GM12872 (cell line): ENCODE measurements around the gene SRD5A3.

Experiments
- TF ChIP-seq, protein P1 (sequence below): IDR thresholded peaks from 3 replicates; pipeline ENCODE4 v1.5.1; 2011; ENCODE audit warnings: low read depth, mild to moderate bottlenecking, low read length, moderate library complexity; ENCODE audit not compliant: insufficient read depth

Gene SRD5A3

DNA sequence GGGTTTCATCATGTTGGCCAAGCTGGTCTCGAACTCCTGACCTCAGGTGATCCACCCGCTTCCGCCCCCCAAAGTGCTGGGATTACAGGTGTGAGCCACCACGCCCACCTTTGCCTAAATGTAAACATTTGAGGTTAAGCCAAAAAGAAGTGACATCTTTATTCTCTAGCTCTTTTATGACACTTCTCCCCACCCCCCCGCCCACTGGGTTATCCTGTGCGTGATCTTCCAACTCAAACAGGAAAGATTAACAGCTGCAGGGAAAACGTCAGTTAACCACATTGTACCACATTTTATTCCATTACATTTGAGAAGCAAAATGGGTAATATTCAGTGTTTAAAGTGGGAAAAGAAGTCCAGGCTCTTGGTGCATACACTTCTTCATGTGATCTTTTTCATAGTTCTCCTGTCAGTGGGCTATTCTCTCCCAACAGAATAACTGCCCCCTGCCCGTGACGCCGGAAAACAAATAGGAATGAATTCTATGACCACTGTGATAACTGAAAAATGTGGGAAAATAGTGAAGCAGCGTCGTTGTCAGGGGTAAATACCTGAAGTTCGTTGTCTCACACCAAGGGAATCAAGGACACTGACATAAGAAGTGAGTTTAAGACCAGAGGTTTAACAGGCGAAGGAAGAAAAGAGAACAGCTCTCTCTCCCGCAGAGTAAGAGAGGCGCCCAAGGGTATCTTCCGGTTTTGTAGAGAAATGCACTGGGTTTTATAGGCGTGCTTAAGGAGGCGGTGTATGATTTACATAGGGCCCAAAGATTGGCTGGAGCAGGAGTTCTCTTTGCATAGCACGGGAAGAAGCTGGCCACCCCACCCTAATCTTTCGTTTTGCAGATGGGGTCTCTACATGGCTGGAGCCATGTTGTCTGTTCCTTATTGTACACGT is 9.7 kb upstream of the SRD5A3 start:
- TF ChIP-seq, protein P1, sequence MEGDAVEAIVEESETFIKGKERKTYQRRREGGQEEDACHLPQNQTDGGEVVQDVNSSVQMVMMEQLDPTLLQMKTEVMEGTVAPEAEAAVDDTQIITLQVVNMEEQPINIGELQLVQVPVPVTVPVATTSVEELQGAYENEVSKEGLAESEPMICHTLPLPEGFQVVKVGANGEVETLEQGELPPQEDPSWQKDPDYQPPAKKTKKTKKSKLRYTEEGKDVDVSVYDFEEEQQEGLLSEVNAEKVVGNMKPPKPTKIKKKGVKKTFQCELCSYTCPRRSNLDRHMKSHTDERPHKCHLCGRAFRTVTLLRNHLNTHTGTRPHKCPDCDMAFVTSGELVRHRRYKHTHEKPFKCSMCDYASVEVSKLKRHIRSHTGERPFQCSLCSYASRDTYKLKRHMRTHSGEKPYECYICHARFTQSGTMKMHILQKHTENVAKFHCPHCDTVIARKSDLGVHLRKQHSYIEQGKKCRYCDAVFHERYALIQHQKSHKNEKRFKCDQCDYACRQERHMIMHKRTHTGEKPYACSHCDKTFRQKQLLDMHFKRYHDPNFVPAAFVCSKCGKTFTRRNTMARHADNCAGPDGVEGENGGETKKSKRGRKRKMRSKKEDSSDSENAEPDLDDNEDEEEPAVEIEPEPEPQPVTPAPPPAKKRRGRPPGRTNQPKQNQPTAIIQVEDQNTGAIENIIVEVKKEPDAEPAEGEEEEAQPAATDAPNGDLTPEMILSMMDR: no peak

DNA sequence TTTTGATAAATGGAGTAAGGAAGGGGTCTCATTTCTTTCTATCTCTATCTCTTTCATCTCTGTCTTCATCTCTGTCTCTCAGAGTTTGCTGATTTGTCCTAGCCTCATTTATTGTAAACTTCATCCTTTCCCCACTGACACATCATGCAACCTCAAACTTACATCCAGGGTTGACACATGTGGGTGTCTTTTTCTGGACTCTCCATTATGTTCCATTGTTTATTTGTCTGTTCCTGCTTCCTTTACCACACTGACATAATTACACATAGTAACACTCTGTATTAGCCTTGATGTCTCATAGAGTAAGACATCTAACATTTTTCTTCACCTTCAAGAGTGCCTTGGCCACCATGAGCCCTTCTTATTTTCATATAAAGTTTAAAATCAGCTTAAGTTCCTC is 8.1 kb upstream of the SRD5A3 start:
- TF ChIP-seq, protein P1: no peak

DNA sequence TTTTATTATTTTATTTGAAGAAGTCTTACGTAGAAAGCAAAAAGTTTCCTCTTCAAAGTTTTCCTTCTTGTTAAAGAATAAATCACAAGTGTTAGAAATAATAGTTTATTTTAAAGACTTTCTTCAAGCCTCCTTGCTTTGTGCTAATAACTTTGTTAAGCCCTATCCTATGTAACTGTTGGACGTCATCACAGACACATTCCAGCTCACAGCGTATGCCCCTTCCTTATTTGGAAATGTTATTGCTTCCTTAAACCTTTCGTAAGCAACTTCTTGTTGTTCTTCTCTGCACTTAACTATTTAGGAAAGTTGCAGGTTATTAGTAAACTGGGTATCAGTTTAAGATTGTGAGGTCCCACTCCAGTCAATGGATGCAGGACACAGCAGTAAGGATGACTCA is 7.6 kb upstream of the SRD5A3 start:
- TF ChIP-seq, protein P1: no peak

DNA sequence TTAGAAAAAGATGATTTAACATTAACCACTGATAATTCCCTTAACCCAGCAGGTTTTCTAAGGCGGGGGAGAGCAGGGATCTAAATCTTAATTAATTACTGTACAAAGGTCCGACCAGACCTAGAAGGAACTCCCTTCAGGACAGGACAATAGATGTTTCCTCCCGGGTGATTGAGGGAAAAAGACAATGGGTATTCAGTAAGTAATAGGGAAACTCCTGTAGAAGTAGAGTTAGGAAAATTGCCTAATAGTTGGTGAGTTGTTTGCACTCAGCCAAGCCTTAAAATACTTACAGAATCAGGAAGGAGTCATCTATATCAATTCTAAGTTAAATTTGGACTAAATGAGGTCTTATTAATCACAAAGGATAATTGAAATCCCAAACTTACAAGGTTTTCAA is 5.8 kb upstream of the SRD5A3 start:
- TF ChIP-seq, protein P1: no peak

DNA sequence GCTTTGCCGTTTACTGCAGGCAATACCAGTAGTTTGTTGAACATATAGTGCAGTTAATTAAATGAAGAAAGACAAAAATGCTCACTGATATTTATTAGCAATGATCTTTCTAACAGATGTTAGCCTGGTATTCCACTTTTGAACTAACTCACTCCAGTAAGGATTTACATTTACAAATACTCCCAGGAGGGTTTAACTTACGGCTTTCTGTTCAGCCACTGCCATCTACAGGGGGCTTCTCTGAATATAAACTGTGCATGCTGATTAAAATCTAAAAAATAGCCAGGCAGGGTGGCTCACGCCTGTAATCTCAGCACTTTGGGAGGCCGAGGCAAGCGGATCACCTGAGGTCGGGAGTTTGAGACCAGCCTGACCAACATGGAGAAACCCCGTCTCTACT is 2.2 kb upstream of the SRD5A3 start:
- TF ChIP-seq, protein P1: no peak

DNA sequence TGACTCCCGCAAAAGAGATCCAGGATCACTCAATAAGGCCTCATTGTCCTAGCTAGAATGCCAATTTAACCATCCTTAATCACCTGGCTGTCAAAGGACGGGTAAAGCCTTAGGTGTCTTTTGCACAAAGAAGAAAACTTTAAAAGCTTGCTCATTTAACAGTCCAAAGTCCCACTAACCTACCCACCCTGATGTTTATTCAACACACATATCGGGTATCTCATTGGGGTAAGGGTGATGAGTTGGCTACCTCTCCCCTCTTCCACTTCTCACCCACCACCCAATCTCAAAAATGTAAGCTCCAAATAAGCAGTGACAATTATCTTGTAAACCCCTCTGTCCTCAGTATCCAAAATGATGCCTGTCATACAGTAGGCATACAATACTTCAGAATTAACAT is 988 bp upstream of the SRD5A3 start:
- TF ChIP-seq, protein P1: no peak

DNA sequence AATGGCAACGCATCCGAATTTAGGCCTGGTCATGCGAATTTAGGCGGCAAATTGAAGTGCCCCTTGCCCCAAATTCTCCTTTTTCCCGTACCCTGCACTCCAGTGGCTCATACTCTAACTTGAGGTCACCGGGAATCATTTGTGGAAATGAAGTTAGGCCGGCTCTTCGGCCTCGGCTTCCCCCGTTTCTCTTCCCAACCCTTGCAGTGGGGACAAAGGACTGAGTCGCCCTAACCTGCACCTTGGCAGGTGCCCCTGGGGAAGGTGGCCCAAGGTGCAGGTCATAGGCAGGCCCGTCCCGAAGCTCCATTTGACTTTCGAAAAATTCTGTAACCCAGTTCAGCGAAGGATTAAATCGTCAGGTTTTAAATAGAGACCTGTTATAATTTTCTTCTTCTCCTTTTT is 811 bp downstream of the SRD5A3 start:
- TF ChIP-seq, protein P1: no peak
